ENCODE measurements around the gene ZNF483.
"Not testable (repeated sequence)": the region's sequence is repeated elsewhere in the genome, so short reads cannot be mapped to it uniquely, and the experiment has no call there.

GRCh38 chr9:111568127-111568526 lies 43.1 kb downstream of the ZNF483 start:
- TF ChIP-seq CTCF (IDR thresholded peaks at IDR 0.05; ENCODE audit: low read length); EZH2 (IDR thresholded peaks at IDR 0.05; ENCODE audit: borderline replicate concordance, low read length): not testable (repeated sequence)

Measured in OCI-LY1 (cell line).